ENCODE results near the gene UXS1. TPM values are rescaled to one million over a fixed set of nuclear protein-coding genes. Genes with fewer than 3 reads are reported as not detected.

UXS1 gene
- total RNA-seq, 1 donor from 2014 or later = 60.0 TPM

DNA sequence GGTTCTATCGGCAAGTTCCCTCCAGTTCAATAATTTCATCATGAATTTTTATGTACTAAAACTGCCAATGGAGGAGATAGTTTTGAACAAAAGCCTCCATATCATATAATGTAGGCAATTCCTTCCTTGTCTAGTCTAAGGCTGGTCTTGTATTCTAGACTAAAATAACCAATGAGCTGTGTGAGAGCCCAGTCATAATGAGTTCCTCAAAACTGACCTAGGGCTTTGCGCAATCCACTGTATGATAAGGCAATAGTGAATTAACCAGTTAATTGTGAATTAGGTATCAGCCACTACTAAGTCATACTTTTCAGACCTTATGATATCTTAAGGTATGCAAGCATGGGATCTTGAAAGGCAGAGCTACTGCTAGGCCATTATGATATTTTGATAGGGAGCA is 7.6 kb upstream of the UXS1 start:
- DNase-seq = no peak
- Histone ChIP-seq H3K27me3 (ENCODE audit: low read depth) (no peaks in the 10 kb centered on the region), H3K4me3 (no peak overlapping the region), H3K4me1 (peaks cover 9% of the 10 kb centered on the region), H3K9me3 (no peaks in the 10 kb centered on the region), H3K27ac (no peak overlapping the region), H3K36me3 (no peaks in the 10 kb centered on the region)
- peak in 1 of 2 donors; percentile 32 for ATAC-seq
- TF ChIP-seq, protein P1, sequence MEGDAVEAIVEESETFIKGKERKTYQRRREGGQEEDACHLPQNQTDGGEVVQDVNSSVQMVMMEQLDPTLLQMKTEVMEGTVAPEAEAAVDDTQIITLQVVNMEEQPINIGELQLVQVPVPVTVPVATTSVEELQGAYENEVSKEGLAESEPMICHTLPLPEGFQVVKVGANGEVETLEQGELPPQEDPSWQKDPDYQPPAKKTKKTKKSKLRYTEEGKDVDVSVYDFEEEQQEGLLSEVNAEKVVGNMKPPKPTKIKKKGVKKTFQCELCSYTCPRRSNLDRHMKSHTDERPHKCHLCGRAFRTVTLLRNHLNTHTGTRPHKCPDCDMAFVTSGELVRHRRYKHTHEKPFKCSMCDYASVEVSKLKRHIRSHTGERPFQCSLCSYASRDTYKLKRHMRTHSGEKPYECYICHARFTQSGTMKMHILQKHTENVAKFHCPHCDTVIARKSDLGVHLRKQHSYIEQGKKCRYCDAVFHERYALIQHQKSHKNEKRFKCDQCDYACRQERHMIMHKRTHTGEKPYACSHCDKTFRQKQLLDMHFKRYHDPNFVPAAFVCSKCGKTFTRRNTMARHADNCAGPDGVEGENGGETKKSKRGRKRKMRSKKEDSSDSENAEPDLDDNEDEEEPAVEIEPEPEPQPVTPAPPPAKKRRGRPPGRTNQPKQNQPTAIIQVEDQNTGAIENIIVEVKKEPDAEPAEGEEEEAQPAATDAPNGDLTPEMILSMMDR (IDR thresholded peaks at IDR 0.05) = no peak
- intact Hi-C loops (cut with DNase I) = no loop called here

DNA sequence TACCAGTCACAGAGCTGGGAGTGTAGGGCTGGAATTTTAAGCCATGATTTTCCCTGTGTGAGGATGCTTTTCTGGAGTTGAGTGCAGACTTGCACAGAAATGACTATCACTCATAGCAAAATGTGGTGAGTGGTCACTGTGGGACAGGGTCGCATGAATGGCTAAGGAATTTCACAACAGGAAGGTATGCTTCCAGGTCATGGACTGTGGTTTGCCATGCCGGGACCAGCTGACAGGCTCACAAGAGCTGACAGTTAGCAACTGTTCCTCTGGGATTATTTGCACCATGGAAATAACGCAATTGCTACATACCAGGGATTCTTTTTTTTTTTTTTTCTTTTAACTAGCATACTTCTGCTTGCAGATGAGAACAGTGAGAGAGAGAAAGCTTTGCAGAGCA is 3.8 kb upstream of the UXS1 start:
- peaks cover 21% of the 10 kb centered on the region for H3K4me1 ChIP-seq
- no peak for DNase-seq
- TF ChIP-seq, protein P1 (IDR thresholded peaks at IDR 0.05) = no peak
- no peaks in the 10 kb centered on the region for H3K36me3 ChIP-seq
- H3K27me3 ChIP-seq (ENCODE audit: low read depth) = no peaks in the 10 kb centered on the region
- no peaks in the 10 kb centered on the region for H3K9me3 ChIP-seq
- no peak for ATAC-seq
- intact Hi-C loops (cut with DNase I) = no loop called here
- H3K27ac ChIP-seq = no peak overlapping the region
- H3K4me3 ChIP-seq = no peak overlapping the region

DNA sequence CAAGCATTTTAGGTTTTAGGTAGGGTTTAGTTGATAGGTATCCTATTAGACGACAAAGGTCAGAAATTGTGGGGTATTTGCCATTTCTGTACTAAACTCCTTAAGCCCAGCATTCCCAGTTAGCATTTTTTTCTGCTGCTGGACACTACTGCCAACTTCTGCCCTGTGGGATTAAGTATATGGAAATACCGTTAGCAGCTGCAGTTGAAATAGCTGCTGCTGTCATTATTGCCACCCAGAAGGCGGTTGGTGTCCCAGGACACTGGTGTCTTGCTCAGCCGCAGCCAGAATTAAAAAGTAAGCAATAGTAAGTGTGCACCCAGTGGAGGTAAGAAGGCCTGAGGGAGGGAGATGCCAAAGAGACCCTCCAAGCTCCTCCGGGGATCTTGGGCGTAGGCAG is 1.9 kb upstream of the UXS1 start:
- Histone ChIP-seq H3K27me3 (ENCODE audit: low read depth) (no peaks in the 10 kb centered on the region), H3K4me3 (no peak overlapping the region), H3K4me1 (peaks cover 38% of the 10 kb centered on the region), H3K36me3 (no peaks in the 10 kb centered on the region), H3K9me3 (no peaks in the 10 kb centered on the region), H3K27ac (no peak overlapping the region)
- DNase-seq (no peak), ATAC-seq (no peak)
- TF ChIP-seq, protein P1 (IDR thresholded peaks at IDR 0.05) = no peak
- intact Hi-C loops (cut with DNase I) = no loop called here

DNA sequence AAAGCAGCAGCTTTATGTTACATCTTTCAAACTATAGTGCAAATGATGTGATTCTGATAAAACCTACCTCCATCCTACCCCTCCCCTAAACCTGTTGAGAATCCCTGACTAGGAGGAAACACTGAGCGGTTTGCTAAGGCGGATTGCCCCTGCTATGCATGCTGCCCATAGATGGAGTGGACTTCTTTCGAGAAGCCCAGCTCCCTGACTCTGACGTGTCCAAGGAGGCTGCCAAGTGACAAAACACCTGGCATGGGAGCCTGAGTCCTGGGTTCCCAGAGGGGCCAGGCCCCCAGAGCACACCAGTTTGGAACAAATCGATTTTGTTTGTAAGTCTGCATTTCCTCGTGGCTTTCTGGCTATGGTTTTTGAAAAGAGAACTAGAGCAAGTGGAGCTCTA is 1.4 kb upstream of the UXS1 start:
- H3K4me3 ChIP-seq = no peak overlapping the region
- no peak overlapping the region for H3K27ac ChIP-seq
- ATAC-seq = no peak
- H3K27me3 ChIP-seq (ENCODE audit: low read depth) = no peaks in the 10 kb centered on the region
- no peaks in the 10 kb centered on the region for H3K36me3 ChIP-seq
- intact Hi-C loops (cut with DNase I) = no loop called here
- no peak for DNase-seq
- H3K4me1 ChIP-seq = peaks cover 40% of the 10 kb centered on the region
- no peaks in the 10 kb centered on the region for H3K9me3 ChIP-seq
- TF ChIP-seq, protein P1 (IDR thresholded peaks at IDR 0.05) = no peak

DNA sequence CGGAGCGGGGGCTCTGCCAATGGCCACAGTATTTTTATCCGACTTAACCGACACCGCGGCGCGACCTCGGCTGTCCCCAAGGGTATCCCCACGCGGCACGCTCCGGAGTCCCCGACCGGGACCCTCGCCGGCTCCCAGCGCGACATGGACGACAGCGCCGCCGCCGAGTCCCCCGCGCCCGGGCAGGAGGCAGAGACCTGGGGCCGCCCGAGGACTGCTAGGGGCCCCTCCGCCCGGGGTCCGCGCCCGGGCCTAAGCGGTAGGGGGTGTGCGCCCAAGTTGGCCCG is 468 bp downstream of the UXS1 start:
- DNase-seq (peak; percentile 65), ATAC-seq (peak in 1 of 2 donors; percentile 38)
- H3K27ac ChIP-seq = peak overlapping the region; percentile 87
- intact Hi-C loops (cut with DNase I) = no loop called here
- H3K36me3 ChIP-seq = no peaks in the 10 kb centered on the region
- TF ChIP-seq, protein P1 (IDR thresholded peaks at IDR 0.05) = no peak
- no peaks in the 10 kb centered on the region for H3K9me3 ChIP-seq
- H3K4me1 ChIP-seq = peaks cover 57% of the 10 kb centered on the region
- peak overlapping the region; percentile 95 for H3K4me3 ChIP-seq
- no peaks in the 10 kb centered on the region for H3K27me3 ChIP-seq (ENCODE audit: low read depth)
